GM19240 (cell line): ENCODE results near the gene CARD8.

Source experiments
- DNase-seq: peaks from one replicate; pipeline ENCODE4 v3.0.0; 2011; ENCODE audit warnings: low spot score; ENCODE audit not compliant: insufficient read length

Gene CARD8

GRCh38 chr19:48174445-48175030 lies 81.2 kb downstream of the CARD8 start:
- DNase-seq: no peak

GRCh38 chr19:48171710-48172109 lies 84.0 kb downstream of the CARD8 start:
- no peak for DNase-seq

DNA sequence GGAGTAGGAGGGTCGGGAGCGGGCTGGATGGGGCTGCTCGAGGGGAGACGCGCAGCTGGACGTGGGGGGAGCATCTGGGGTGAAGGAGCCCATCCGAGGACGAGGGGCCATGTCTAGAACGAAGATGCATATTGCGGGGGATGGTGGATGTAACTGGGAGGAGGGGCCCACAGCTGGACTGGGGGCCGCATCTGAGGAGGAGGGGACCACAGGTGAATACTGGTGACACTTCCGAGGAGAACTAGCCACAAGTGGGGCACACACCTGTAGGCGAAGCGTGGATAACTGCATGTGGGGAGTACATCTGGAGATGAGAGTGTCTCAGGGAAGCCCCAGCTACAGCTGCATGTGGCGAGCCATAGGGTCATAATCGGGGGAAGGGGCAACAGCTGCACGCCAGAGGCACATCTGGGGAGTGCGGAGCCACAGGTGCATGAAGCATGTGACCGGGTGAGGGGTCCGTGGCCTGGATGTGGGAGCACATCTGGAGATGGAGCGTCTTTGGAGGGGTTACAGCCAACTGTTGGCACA lies 84.8 kb downstream of the CARD8 start:
- no peak for DNase-seq

DNA sequence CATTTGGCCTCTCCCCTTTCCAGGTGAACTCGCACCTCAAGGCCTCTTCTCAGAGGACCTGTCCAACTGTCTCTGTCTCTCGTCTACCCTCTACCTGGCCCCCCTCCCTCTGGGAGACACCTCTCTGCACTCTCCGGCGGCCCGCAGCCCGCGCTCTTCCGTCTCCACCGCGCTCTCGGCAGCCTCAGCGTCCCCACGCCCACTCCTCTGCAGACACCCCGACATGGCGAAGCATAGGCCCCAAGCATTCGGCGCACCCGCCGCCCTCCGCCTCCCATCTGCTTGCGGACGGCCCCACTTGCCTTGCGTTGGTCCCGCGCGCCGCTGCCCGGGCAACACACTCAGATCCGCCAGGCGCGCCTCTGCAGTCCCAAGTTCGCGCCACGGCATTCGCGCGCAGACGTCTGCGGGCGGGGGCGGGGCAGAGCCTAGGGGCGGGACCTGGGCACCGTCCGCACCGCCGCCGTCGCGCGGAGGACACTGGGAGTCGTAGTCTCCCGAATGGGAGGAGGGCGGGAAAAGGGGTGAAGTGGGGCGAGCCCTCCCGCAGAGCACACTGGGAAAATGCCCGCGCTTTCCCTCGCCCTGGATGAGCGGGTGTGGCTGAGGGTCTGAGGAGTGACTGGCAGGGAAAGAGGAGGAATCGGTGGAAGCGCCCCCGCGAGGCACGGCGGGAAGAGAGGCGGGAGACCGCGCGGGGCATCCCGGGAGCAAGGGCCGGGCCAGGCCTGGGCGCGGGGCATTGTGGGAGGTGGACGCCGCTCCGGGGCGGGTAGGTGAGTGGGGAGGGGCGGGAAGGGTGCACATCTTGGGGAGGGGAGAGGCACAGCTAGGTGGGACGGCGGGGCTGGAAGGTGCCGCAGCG lies 85.5 kb downstream of the CARD8 start, which contains the start of the genes LIG1 and ZSWIM9:
TSS of gene LIG1 (minus strand) at position 406 of the 865 bp plus-strand sequence. CDS start 4,778 bp downstream, outside the sequence.
TSS of gene ZSWIM9 (plus strand) at position 742 of the 865 bp plus-strand sequence. CDS start 1,123 bp downstream, outside the sequence.
- DNase-seq: peak; percentile 92

- peak; percentile 49 for DNase-seq
Measured at GRCh38 chr19:48169578-48169938, 86.2 kb downstream of the CARD8 start.

- DNase-seq: no peak
Measured at GRCh38 chr19:48168689-48169088, 87.0 kb downstream of the CARD8 start.

DNA sequence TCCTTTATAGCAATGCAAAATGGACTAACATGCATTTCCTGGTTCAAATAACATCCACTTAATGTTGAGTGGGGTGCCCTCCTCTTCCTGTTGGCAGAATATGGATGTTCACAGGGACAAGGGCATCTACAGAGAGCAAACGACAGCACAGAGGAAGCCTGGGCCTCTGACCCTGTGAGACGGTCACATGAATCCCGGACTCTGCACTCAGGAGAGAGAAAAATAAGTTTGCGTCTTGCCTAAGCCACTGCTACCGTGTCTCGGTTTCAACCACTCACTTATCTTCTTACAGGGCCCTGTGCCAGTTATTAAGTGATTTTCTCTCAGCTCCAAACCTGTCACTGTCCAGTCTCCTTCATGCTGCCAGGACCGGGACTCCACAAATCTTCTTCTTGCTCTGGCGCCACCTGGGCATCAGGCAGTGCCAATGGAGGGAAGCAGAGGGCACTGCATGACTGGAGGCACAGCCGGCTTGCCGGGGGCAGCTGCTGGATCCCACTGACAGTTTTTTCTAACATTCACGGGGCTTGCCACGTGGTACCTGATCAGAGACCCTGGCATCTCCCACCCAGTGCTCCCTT lies 97.4 kb downstream of the CARD8 start:
- no peak for DNase-seq
